Panc1 (cell line): Measurements from ENCODE around the gene FHIT.

ENCODE experiments used
- CTCF ChIP-seq: fragments of 450-650 bp; IDR thresholded peaks from 2 replicates; pipeline ENCODE4 v1.5.1; 2017; ENCODE audit warnings: mild to moderate bottlenecking
- SIN3A ChIP-seq: IDR thresholded peaks from 2 replicates; pipeline ENCODE4 v1.6.1; 2012; ENCODE audit warnings: low read depth, mild to moderate bottlenecking, low read length, moderate library complexity, borderline replicate concordance; ENCODE audit not compliant: insufficient read depth

DNA sequence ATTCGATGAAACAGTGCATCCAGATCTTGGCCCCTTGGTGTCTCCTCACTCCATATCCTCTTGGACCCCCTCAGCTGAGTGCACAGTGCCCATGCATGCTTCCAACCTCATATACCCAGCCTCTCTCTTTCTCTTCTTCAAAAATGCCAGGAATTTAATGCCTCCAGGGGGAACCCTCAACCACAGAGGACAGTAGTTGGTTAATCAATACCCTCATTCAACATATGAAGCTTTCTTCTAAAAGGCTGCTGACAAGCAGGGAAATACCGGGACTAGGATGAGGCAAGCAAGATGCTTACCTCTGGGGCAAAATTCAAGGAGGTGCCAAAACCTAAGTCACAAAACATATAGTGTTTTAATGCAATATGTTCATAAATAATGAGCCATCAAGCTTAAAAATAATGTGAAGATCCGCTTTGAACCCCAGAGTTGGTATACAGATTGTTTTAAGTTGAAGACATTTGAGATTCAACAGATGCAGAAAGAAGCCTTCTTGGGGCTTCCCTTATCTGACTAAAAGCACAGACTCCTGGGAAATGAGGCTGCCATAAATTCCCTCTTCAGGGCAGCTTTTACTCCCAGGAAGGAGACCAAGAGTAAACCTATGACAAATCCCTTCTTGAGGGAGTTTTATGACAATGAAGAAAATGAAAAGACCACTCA lies 48.2 kb upstream of the FHIT start:
- TF ChIP-seq SIN3A (no peak), CTCF (no peak)
